Epidermal melanocyte (primary cell): ENCODE data around the gene RLN2.

Experiments
- DNase-seq: peaks from one replicate; pipeline ENCODE4 v3.0.0; 2011; ENCODE audit warnings: low spot score; ENCODE audit not compliant: insufficient read length

The RLN2 gene

DNA sequence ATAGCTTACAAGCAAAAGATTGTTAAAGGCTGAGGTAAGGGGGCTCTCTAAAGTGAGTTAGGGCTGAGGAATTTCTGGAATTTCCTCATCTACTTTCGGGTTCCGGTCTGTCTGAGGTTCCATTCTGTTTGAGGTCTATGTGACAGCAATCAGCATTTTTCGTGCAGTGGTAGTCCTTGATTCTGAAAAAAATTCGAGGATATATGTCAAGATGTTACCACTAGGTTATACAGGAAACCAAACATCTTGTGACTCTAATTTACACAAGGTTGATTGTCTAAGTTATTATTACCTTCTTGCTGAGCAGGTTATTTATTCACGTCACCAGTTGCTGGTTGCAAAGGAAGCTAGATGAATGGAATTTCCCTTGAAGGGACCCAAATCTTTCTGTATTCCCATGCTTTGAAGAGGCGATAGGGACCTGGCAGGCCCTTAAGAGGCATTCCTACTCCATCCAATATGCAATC lies 35.2 kb downstream of the RLN2 start:
- DNase-seq = no peak

- no peak for DNase-seq
Observed at GRCh38 chr9:5265939-5266338, 38.6 kb downstream of the RLN2 start.

- no peak for DNase-seq
Observed at GRCh38 chr9:5264219-5264595, 40.3 kb downstream of the RLN2 start.

- no peak for DNase-seq
Observed at GRCh38 chr9:5263351-5264218, 40.9 kb downstream of the RLN2 start.
